GM13977 (cell line): ENCODE results near the gene DTX1.

Experiments used
- DNase-seq: peaks from one replicate; pipeline ENCODE4 v3.0.0; 2012; ENCODE audit warnings: low spot score
- CTCF ChIP-seq: IDR thresholded peaks from 2 replicates; pipeline ENCODE4 v1.5.1; 2012; ENCODE audit warnings: mild to moderate bottlenecking, control low read depth; ENCODE audit not compliant: insufficient read depth; ENCODE audit errors: extremely low read depth, missing control alignments
- in situ Hi-C: fragments of 300-500 bp; cut with MboI; formaldehyde crosslinking; loops from one replicate; pipeline ENCODE4 v1.12.0; 2022; ENCODE audit warnings: low sequenced_read_pairs, low pct_unique_long_range_greater_than_20kb, mixed read lengths, inconsistent platforms; ENCODE audit not compliant: unreplicated experiment

Gene DTX1

GRCh38 chr12:113059071-113059595 lies 2.6 kb downstream of the DTX1 start:
- no peak for DNase-seq
- in situ Hi-C loops, result no loop called here
- no peak for TF ChIP-seq CTCF

GRCh38 chr12:113060336-113060960 lies 3.9 kb downstream of the DTX1 start:
- in situ Hi-C loops, result no loop called here
- no peak for TF ChIP-seq CTCF

GRCh38 chr12:113061061-113061694 lies 4.6 kb downstream of the DTX1 start:
- in situ Hi-C loops, result no loop called here
- TF ChIP-seq CTCF, result no peak

More at GRCh38 chr12:113060336-113060960, 3.9 kb downstream of the DTX1 start:
- no peak for DNase-seq

GRCh38 chr12:113062502-113063395 lies 6.2 kb downstream of the DTX1 start:
- TF ChIP-seq CTCF, result peak; percentile 1
- peak; percentile 36 for DNase-seq
- in situ Hi-C loops, result no loop called here

More at GRCh38 chr12:113061061-113061694, 4.6 kb downstream of the DTX1 start:
- DNase-seq, result no peak

GRCh38 chr12:113063396-113064350 lies 7.1 kb downstream of the DTX1 start:
- in situ Hi-C loops, result no loop called here
- TF ChIP-seq CTCF, result no peak
- no peak for DNase-seq
